ENCODE results near the gene TTC23L.

The TTC23L gene

DNA sequence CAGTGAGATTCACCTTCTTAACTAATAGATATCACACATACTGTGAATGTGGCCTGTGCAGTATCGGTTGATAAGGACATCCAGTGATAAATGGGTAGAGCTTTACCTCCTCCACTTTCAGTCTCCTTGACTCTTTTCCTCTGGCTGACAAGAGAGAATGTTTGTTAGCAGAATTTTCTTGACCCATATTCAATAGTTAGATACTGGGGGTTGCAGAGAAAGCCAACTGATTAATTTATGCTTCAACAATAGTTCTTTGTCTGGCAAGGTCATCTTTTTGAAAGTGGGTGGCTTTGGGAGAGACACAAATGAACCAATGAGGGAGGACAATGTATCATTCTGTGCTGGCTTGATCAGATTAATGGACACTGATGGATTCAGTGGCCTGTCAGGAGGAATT lies 30.3 kb downstream of the TTC23L start:
- no peaks in the 10 kb centered on the region for H3K79me2 ChIP-seq (ENCODE audit: insufficient read depth, low read length)
- H3F3A ChIP-seq (ENCODE audit: low read depth): no peaks in the 10 kb centered on the region
- H3K9me3 ChIP-seq (ENCODE audit: insufficient read depth, low read depth, low read length): no peaks in the 10 kb centered on the region
- H4K20me1 ChIP-seq (ENCODE audit: insufficient read depth, low read length, poor library complexity, severe bottlenecking): no peaks in the 10 kb centered on the region
- H3K4me2 ChIP-seq (ENCODE audit: low read depth, low read length, poor library complexity, severe bottlenecking): no peak overlapping the region
- no peak overlapping the region for H3K4me3 ChIP-seq (ENCODE audit: low read length, poor library complexity, severe bottlenecking)
- H3K4me1 ChIP-seq (ENCODE audit: insufficient read depth, low read length, poor library complexity, severe bottlenecking): peaks cover 18% of the 10 kb centered on the region
- H3K27me3 ChIP-seq (ENCODE audit: insufficient read depth, low read length, poor library complexity, severe bottlenecking): no peaks in the 10 kb centered on the region
- no peak for TF ChIP-seq CTCF (conservative IDR thresholded peaks at IDR 0.05; ENCODE audit: low read length)
- H3K9me2 ChIP-seq (replicated peaks; ENCODE audit: low read depth, low read length): no peaks in the 10 kb centered on the region
- no peaks in the 10 kb centered on the region for H3K36me3 ChIP-seq (ENCODE audit: insufficient read depth, low read length)
- H3K9ac ChIP-seq (ENCODE audit: low read depth, low read length, poor library complexity, severe bottlenecking): no peak overlapping the region
- H2AFZ ChIP-seq (ENCODE audit: low read length): 0 out of 2 replicates have a peak overlapping the region, but pooled peaks have one; percentile 32

GRCh38 chr5:34870382-34870781 lies 31.4 kb downstream of the TTC23L start:
- Histone ChIP-seq H3K9ac (ENCODE audit: low read depth, low read length, poor library complexity, severe bottlenecking) (no peak overlapping the region), H2AFZ (ENCODE audit: low read length) (no peak overlapping the region), H3K4me1 (ENCODE audit: insufficient read depth, low read length, poor library complexity, severe bottlenecking) (peaks cover 10% of the 10 kb centered on the region)

DNA sequence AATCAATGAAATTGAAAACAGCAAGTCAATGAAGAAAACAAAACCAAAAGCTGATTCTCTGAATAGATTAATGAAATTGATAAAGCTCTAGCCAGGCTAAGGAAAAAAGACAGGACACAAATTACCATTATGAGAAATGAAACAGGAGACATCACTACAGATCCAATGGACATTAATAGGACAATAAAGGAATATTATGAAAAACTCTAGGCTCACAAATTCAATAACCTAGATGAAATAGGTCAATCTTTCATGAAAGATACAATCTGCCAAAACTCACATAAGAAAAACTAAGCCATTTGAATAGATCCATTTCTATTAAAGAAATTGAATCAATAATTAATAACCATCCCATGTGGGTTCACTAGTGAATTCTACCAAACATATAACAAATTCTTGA lies 37.3 kb downstream of the TTC23L start:
- no peak overlapping the region for H3K4me2 ChIP-seq (ENCODE audit: low read depth, low read length, poor library complexity, severe bottlenecking)
- no peaks in the 10 kb centered on the region for H3K9me2 ChIP-seq (replicated peaks; ENCODE audit: low read depth, low read length)
- no peaks in the 10 kb centered on the region for H3K27me3 ChIP-seq (ENCODE audit: insufficient read depth, low read length, poor library complexity, severe bottlenecking)
- H2AFZ ChIP-seq (ENCODE audit: low read length): no peak overlapping the region
- H3K36me3 ChIP-seq (ENCODE audit: insufficient read depth, low read length): no peaks in the 10 kb centered on the region
- no peaks in the 10 kb centered on the region for H4K20me1 ChIP-seq (ENCODE audit: insufficient read depth, low read length, poor library complexity, severe bottlenecking)
- H3K9ac ChIP-seq (ENCODE audit: low read depth, low read length, poor library complexity, severe bottlenecking): no peak overlapping the region
- H3K4me3 ChIP-seq (ENCODE audit: low read length, poor library complexity, severe bottlenecking): no peak overlapping the region
- H3K9me3 ChIP-seq (ENCODE audit: insufficient read depth, low read depth, low read length): peaks cover 12% of the 10 kb centered on the region; the same call in 1 of the 2 replicates
- H3K4me1 ChIP-seq (ENCODE audit: insufficient read depth, low read length, poor library complexity, severe bottlenecking): no peaks in the 10 kb centered on the region
- no peaks in the 10 kb centered on the region for H3F3A ChIP-seq (ENCODE audit: low read depth)
- TF ChIP-seq CTCF (conservative IDR thresholded peaks at IDR 0.05; ENCODE audit: low read length): no peak
- TF ChIP-seq EZH2phosphoT487 (IDR thresholded peaks at IDR 0.05; ENCODE audit: borderline replicate concordance): no peak
- H3K79me2 ChIP-seq (ENCODE audit: insufficient read depth, low read length): no peaks in the 10 kb centered on the region

More at GRCh38 chr5:34870382-34870781, 31.4 kb downstream of the TTC23L start:
- no peaks in the 10 kb centered on the region for H3K36me3 ChIP-seq (ENCODE audit: insufficient read depth, low read length)
- TF ChIP-seq CTCF (conservative IDR thresholded peaks at IDR 0.05; ENCODE audit: low read length) (no peak), EZH2phosphoT487 (IDR thresholded peaks at IDR 0.05; ENCODE audit: borderline replicate concordance) (no peak)
- no peaks in the 10 kb centered on the region for H3K9me3 ChIP-seq (ENCODE audit: insufficient read depth, low read depth, low read length)
- H4K20me1 ChIP-seq (ENCODE audit: insufficient read depth, low read length, poor library complexity, severe bottlenecking): no peaks in the 10 kb centered on the region
- H3K79me2 ChIP-seq (ENCODE audit: insufficient read depth, low read length): no peaks in the 10 kb centered on the region
- no peak overlapping the region for H3K4me2 ChIP-seq (ENCODE audit: low read depth, low read length, poor library complexity, severe bottlenecking)
- H3K27me3 ChIP-seq (ENCODE audit: insufficient read depth, low read length, poor library complexity, severe bottlenecking): no peaks in the 10 kb centered on the region
- no peaks in the 10 kb centered on the region for H3F3A ChIP-seq (ENCODE audit: low read depth)
- H3K4me3 ChIP-seq (ENCODE audit: low read length, poor library complexity, severe bottlenecking): no peak overlapping the region
- no peaks in the 10 kb centered on the region for H3K9me2 ChIP-seq (replicated peaks; ENCODE audit: low read depth, low read length)
